SU-DHL-6 (cell line): ENCODE results near the gene MBLAC2.

Source experiments
- H2AFZ ChIP-seq: fragments of 200-600 bp; sonication (generic); 2 replicates; pipeline ENCODE4 v1.6.1; 2014; ENCODE audit warnings: low read depth, mild to moderate bottlenecking, moderate library complexity, mixed read lengths, antibody characterized with exemption, low read length; ENCODE audit not compliant: severe bottlenecking
- H3F3A ChIP-seq: fragments of 200-600 bp; shearing (Covaris generic); 2 replicates; pipeline ENCODE4 v1.6.0; 2016; ENCODE audit warnings: antibody characterized with exemption, mild to moderate bottlenecking; ENCODE audit not compliant: insufficient read depth
- H3K27ac ChIP-seq: fragments of 200-600 bp; sonication (generic); 2 replicates; pipeline ENCODE4 v1.5.1; 2016; ENCODE audit warnings: low read depth, mild to moderate bottlenecking, low read length, moderate library complexity, mixed read lengths
- H3K27me3 ChIP-seq: fragments of 200-600 bp; sonication (generic), shearing (Covaris generic); 2 replicates; pipeline ENCODE4 v1.6.0; 2014; ENCODE audit warnings: mild to moderate bottlenecking, low read length
- H3K36me3 ChIP-seq: fragments of 200-600 bp; sonication (generic); 2 replicates; pipeline ENCODE4 v1.6.1; 2014; ENCODE audit warnings: mild to moderate bottlenecking, low read length, mixed read lengths
- H3K4me2 ChIP-seq: fragments of 300-600, 200-600 bp; shearing (Covaris generic), sonication (generic); 2 replicates; pipeline ENCODE4 v1.6.0; 2014; ENCODE audit warnings: low read length, low read depth, mild to moderate bottlenecking; ENCODE audit not compliant: poor library complexity, severe bottlenecking
- H3K4me3 ChIP-seq: fragments of 200-600 bp; sonication (generic); 2 replicates; pipeline ENCODE4 v1.5.1; 2014; ENCODE audit warnings: antibody characterized with exemption, low read length, mild to moderate bottlenecking, mixed read lengths; ENCODE audit not compliant: insufficient read depth, poor library complexity, severe bottlenecking
- H3K79me2 ChIP-seq: fragments of 200-600 bp; sonication (generic); 2 replicates; pipeline ENCODE4 v1.6.1; 2014; ENCODE audit warnings: mild to moderate bottlenecking, low read length, moderate library complexity; ENCODE audit not compliant: insufficient read depth
- H3K9ac ChIP-seq: fragments of 200-600 bp; sonication (generic); 2 replicates; pipeline ENCODE4 v1.7.0; 2014; ENCODE audit warnings: mild to moderate bottlenecking, low read length
- H3K9me2 ChIP-seq: fragments of 200-600 bp; sonication (generic); replicated peaks from 2 replicates; pipeline ENCODE4 v1.6.1; 2014; ENCODE audit warnings: low read length; ENCODE audit not compliant: insufficient read depth
- H3K9me3 ChIP-seq: fragments of 200-600 bp; sonication (generic); 2 replicates; pipeline ENCODE4 v1.6.1; 2014; ENCODE audit warnings: low read length, mixed read lengths; ENCODE audit not compliant: insufficient read depth
- H4K20me1 ChIP-seq: fragments of 200-600 bp; sonication (generic); 2 replicates; pipeline ENCODE4 v1.6.1; 2014; ENCODE audit warnings: low read depth, mild to moderate bottlenecking, antibody characterized with exemption, low read length, moderate library complexity, mixed read lengths
- EZH2phosphoT487 ChIP-seq: fragments of 200-600 bp; sonication (generic), shearing (Covaris generic); conservative IDR thresholded peaks from 2 replicates; pipeline ENCODE4 v1.6.1; 2018; ENCODE audit warnings: mild to moderate bottlenecking, antibody characterized with exemption, low read length, moderate library complexity, mixed read lengths
- TF ChIP-seq, protein P1 (sequence below): fragments of 200-600 bp; sonication (generic); IDR thresholded peaks from one replicate; pipeline ENCODE4 v1.5.1; 2017; ENCODE audit warnings: antibody characterized with exemption, mild to moderate bottlenecking, low read length, moderate library complexity; ENCODE audit not compliant: insufficient read depth, poor library complexity, severe bottlenecking

The MBLAC2 gene

DNA sequence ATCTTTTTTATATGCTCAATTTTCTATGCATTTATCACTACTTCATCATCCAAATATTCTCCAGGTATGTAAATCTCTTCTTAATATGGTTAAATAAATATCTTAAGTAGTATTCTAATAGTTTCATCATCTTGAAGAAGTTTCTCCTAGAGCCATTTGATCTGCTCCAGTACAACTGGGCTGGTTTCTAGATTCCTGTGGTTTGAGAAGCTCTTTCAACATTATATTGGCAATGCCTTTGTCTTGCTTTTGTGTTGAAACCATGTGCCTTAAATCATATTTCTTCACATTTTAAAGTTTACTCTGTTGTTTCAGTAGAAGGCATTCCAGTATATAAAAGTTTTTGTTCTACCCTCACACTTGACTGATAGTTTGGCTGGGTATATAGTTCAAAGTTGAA, 27.6 kb downstream of the MBLAC2 start:
- Histone ChIP-seq H3K9me2 (no peaks in the 10 kb centered on the region), H3K27me3 (no peaks in the 10 kb centered on the region), H4K20me1 (no peaks in the 10 kb centered on the region), H2AFZ (no peak overlapping the region), H3K36me3 (no peaks in the 10 kb centered on the region), H3F3A (no peaks in the 10 kb centered on the region), H3K9me3 (no peaks in the 10 kb centered on the region), H3K4me3 (no peak overlapping the region), H3K9ac (no peak overlapping the region), H3K79me2 (no peaks in the 10 kb centered on the region), H3K27ac (no peak overlapping the region), H3K4me2 (no peak overlapping the region)
- no peak for TF ChIP-seq EZH2phosphoT487

DNA sequence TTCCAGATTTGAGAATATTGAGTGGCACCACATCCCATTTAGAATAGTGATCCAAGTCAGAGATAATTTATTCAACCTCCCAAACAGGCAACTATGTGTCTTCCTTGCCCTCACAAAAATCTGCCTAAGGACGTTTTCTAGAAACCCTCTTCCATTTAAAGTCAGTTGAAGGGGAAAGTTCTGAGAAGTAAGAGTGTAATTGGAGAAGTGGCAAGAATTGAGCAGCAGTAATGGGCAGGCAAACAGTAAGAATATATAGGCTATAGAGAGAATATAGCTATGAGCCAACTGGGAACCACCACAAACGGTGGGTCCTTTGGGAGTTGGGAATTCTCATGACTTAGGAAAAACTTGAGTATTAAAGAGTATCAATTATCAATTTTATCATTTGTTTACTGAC, 33.9 kb downstream of the MBLAC2 start:
- H3K4me3 ChIP-seq, result no peak overlapping the region
- no peak overlapping the region for H3K4me2 ChIP-seq
- H3F3A ChIP-seq, result peaks cover 3% of the 10 kb centered on the region; the same call in 1 of the 2 replicates
- no peaks in the 10 kb centered on the region for H3K27me3 ChIP-seq
- H3K9ac ChIP-seq, result no peak overlapping the region
- no peak overlapping the region for H3K27ac ChIP-seq
- H3K79me2 ChIP-seq, result no peaks in the 10 kb centered on the region
- no peaks in the 10 kb centered on the region for H3K36me3 ChIP-seq
- H3K9me3 ChIP-seq, result no peaks in the 10 kb centered on the region
- no peaks in the 10 kb centered on the region for H4K20me1 ChIP-seq
- H2AFZ ChIP-seq, result no peak overlapping the region
- TF ChIP-seq, protein P1, sequence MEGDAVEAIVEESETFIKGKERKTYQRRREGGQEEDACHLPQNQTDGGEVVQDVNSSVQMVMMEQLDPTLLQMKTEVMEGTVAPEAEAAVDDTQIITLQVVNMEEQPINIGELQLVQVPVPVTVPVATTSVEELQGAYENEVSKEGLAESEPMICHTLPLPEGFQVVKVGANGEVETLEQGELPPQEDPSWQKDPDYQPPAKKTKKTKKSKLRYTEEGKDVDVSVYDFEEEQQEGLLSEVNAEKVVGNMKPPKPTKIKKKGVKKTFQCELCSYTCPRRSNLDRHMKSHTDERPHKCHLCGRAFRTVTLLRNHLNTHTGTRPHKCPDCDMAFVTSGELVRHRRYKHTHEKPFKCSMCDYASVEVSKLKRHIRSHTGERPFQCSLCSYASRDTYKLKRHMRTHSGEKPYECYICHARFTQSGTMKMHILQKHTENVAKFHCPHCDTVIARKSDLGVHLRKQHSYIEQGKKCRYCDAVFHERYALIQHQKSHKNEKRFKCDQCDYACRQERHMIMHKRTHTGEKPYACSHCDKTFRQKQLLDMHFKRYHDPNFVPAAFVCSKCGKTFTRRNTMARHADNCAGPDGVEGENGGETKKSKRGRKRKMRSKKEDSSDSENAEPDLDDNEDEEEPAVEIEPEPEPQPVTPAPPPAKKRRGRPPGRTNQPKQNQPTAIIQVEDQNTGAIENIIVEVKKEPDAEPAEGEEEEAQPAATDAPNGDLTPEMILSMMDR, result no peak
- TF ChIP-seq EZH2phosphoT487, result no peak
- H3K9me2 ChIP-seq, result no peaks in the 10 kb centered on the region

DNA sequence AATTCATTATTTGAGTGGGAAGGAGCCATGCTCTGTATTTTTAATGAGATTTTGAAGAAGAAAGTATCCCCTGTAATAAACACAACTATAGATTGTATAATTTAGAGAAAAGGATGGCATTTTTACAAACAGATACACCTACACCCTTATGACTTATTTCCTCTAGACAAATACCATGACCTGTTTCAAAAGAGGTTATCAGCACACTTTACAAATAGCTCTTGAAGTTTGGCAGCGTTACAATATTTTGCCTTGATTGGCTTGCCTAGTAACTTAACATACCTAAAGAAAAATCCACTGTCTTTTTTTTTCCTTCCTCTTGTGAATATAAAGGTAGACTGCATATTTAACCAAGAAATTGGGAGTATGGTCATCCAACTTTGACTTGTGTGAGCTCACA, 36.5 kb downstream of the MBLAC2 start:
- Histone ChIP-seq H3F3A (peaks cover 3% of the 10 kb centered on the region; the same call in 1 of the 2 replicates), H3K4me2 (no peak overlapping the region), H3K4me3 (no peak overlapping the region), H3K9me3 (no peaks in the 10 kb centered on the region), H2AFZ (no peak overlapping the region), H3K9me2 (no peaks in the 10 kb centered on the region), H3K79me2 (no peaks in the 10 kb centered on the region), H3K27ac (no peak overlapping the region), H3K36me3 (no peaks in the 10 kb centered on the region), H3K27me3 (no peaks in the 10 kb centered on the region), H4K20me1 (no peaks in the 10 kb centered on the region), H3K9ac (no peak overlapping the region)
- no peak for TF ChIP-seq EZH2phosphoT487
- TF ChIP-seq, protein P1, result no peak

DNA sequence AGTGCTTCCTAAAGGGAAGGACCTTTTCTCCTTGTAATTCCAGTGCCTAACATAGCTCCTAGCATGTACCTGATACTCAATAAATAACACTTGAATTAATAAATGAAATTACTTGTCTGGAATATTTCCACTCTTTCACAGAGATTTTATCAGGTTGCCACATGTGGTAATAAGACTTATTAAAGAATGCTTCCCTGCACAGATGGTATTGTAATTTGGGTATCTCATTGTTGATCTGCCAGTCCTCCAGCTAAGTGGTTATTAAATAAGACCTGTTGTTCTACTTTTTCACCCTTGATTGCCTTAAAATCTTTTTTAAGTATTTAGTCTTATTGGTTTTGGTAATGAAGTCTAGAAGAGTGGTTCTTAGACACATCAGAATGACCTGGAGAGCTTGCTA, 36.9 kb downstream of the MBLAC2 start:
- no peaks in the 10 kb centered on the region for H3K27me3 ChIP-seq
- H3K4me2 ChIP-seq, result no peak overlapping the region
- H3K4me3 ChIP-seq, result no peak overlapping the region
- H3K9ac ChIP-seq, result no peak overlapping the region
- H3K9me2 ChIP-seq, result no peaks in the 10 kb centered on the region
- peaks cover 3% of the 10 kb centered on the region; the same call in 1 of the 2 replicates for H3F3A ChIP-seq
- H3K27ac ChIP-seq, result no peak overlapping the region
- no peaks in the 10 kb centered on the region for H3K36me3 ChIP-seq
- no peaks in the 10 kb centered on the region for H3K9me3 ChIP-seq
- H3K79me2 ChIP-seq, result no peaks in the 10 kb centered on the region
- TF ChIP-seq, protein P1, result no peak
- TF ChIP-seq EZH2phosphoT487, result no peak
- H4K20me1 ChIP-seq, result no peaks in the 10 kb centered on the region
- no peak overlapping the region for H2AFZ ChIP-seq
